Measurements from ENCODE around the gene ZMAT5.

The ZMAT5 gene

DNA sequence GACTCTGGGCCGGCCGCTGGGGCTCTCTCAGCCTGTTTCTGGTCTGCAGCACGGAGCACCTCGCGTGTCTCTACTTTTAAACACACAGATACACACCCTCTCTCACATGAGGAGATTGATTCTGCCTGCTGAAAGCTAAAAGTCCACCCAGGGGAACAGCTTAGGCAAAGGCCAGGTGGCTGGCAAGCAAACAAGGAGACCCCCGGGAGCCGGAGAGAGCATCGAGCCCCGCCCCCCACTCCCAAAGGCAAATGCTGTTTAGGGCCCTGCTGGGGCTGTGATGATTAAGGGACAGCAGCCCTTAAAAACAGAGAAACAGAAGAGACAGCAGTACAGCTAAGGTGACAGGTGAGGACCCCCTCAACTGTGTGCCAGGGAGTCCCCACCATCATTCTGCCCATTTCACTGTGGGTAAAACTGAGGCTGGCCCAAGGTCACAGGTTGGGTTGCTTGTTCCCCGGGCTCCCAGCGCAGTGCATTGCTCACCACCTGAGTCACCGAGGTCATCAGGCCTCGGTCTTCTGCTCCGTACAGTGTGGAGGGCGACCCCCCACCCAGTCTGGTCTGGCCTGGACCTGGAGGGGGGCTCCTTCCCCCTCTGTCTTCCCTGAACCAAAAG, 40.2 kb downstream of the ZMAT5 start:
- peaks cover 0 to 38% of the 10 kb centered on the region in 2 donors for H3K27me3 ChIP-seq
- intact Hi-C loops (cut with DNase I; ENCODE audit: low total_unique reads) = no loop called here
- H3K9me3 ChIP-seq = no peaks in the 10 kb centered on the region
- no peak overlapping the region for H3K4me3 ChIP-seq
- H3K27ac ChIP-seq = no peak overlapping the region
- TF ChIP-seq, protein P1, sequence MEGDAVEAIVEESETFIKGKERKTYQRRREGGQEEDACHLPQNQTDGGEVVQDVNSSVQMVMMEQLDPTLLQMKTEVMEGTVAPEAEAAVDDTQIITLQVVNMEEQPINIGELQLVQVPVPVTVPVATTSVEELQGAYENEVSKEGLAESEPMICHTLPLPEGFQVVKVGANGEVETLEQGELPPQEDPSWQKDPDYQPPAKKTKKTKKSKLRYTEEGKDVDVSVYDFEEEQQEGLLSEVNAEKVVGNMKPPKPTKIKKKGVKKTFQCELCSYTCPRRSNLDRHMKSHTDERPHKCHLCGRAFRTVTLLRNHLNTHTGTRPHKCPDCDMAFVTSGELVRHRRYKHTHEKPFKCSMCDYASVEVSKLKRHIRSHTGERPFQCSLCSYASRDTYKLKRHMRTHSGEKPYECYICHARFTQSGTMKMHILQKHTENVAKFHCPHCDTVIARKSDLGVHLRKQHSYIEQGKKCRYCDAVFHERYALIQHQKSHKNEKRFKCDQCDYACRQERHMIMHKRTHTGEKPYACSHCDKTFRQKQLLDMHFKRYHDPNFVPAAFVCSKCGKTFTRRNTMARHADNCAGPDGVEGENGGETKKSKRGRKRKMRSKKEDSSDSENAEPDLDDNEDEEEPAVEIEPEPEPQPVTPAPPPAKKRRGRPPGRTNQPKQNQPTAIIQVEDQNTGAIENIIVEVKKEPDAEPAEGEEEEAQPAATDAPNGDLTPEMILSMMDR (IDR thresholded peaks at IDR 0.05) = no peak
- DNase-seq = no peak
- H3K4me1 ChIP-seq = no peaks in the 10 kb centered on the region
- peaks cover 0 to 30% (median 11%) of the 10 kb centered on the region in 3 donors for H3K36me3 ChIP-seq

GRCh38 chr22:29726106-29726505, 40.7 kb downstream of the ZMAT5 start:
- Histone ChIP-seq H3K36me3 (peaks cover 0 to 26% (median 8%) of the 10 kb centered on the region in 3 donors), H3K9me3 (no peaks in the 10 kb centered on the region), H3K27ac (no peak overlapping the region), H3K4me1 (peaks cover 0 to 1% (median under 1%) of the 10 kb centered on the region in 4 donors), H3K27me3 (peaks cover 0 to 43% of the 10 kb centered on the region in 2 donors), H3K4me3 (no peak overlapping the region)
- no peak for DNase-seq
- intact Hi-C loops (cut with DNase I; ENCODE audit: low total_unique reads) = no loop called here
- TF ChIP-seq, protein P1 (IDR thresholded peaks at IDR 0.05) = no peak

DNA sequence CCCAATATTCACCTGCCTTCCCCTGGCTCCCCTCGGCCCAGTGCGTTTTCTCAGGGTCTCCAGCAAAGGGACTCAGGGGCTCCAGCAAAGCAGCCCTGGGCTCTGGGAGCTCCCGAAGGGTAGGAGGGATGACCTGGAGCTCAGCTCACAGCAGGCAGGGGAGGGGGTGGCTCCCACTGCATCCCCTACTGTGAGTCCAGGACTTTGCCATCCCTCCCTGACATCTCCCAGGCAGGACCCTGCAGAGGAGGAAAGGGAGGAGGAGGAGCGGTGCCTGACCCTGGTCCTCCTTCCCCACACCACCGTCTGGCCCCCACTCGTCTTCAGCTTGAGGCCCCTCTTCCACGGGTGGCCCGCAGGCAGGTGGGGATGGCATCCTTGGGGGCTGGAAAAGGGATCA, 42.0 kb downstream of the ZMAT5 start:
- Histone ChIP-seq H3K27ac (no peak overlapping the region), H3K27me3 (peaks cover 0 to 52% of the 10 kb centered on the region in 2 donors), H3K4me1 (peaks cover 0 to 12% (median 9%) of the 10 kb centered on the region in 4 donors), H3K4me3 (no peak overlapping the region), H3K36me3 (peaks cover 0 to 14% (median 0%) of the 10 kb centered on the region in 3 donors), H3K9me3 (no peaks in the 10 kb centered on the region)
- no peak for DNase-seq
- TF ChIP-seq, protein P1 (IDR thresholded peaks at IDR 0.05) = no peak
- intact Hi-C loops (cut with DNase I; ENCODE audit: low total_unique reads) = no loop called here

- no peak for DNase-seq
- Histone ChIP-seq H3K4me1 (peaks cover 0 to 18% (median 13%) of the 10 kb centered on the region in 4 donors), H3K36me3 (peaks cover 0 to 4% (median 0%) of the 10 kb centered on the region in 3 donors), H3K9me3 (no peaks in the 10 kb centered on the region), H3K4me3 (no peak overlapping the region), H3K27ac (no peak overlapping the region), H3K27me3 (peaks cover 0 to 63% of the 10 kb centered on the region in 2 donors)
- TF ChIP-seq, protein P1 (IDR thresholded peaks at IDR 0.05) = no peak
- intact Hi-C loops (cut with DNase I; ENCODE audit: low total_unique reads) = no loop called here
These were observed 43.0 kb downstream of the ZMAT5 start for GRCh38 chr22:29723766-29724165.

DNA sequence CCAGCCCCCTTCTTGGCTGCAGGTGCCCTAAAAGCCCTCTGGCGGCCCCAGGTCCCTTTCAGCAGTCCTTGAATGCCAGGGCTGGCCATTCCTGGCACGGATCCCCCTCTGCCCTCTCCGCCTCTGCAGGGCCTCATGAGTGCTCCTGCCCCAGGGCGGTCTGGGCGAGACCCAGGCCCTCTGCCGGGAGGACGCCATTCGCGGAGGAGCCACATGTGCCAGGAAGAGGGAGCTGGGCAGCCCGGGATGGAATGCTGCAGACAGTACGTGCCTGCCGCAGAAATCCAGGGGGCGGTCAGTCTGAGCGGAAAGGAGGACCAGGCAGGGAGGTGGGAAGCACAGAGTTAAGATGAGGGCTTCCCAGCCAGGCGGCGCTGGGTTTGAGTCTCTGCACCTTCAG, 44.2 kb downstream of the ZMAT5 start:
- Histone ChIP-seq H3K27me3 (peaks cover 0 to 75% of the 10 kb centered on the region in 2 donors), H3K27ac (no peak overlapping the region), H3K4me1 (peaks cover 0 to 18% (median 13%) of the 10 kb centered on the region in 4 donors), H3K36me3 (no peaks in the 10 kb centered on the region), H3K9me3 (no peaks in the 10 kb centered on the region), H3K4me3 (no peak overlapping the region)
- no peak for DNase-seq
- intact Hi-C loops (cut with DNase I; ENCODE audit: low total_unique reads) = no loop called here
- TF ChIP-seq, protein P1 (IDR thresholded peaks at IDR 0.05) = no peak
